ENCODE results near the gene LAMA2.

- TF ChIP-seq CTCF (IDR thresholded peaks at IDR 0.05; ENCODE audit: low read depth, low read length): no peak
- no peak for TF ChIP-seq EZH2phosphoT487 (IDR thresholded peaks at IDR 0.05; ENCODE audit: low read depth)
Observed at GRCh38 chr6:129551486-129551885, 668.5 kb downstream of the LAMA2 start.
